PFSK-1 (cell line): Measurements from ENCODE around the gene PC.

Experiments
- POLR2AphosphoS5 ChIP-seq: IDR thresholded peaks from 2 replicates; pipeline ENCODE4 v1.6.1; 2012; ENCODE audit warnings: low read depth, mild to moderate bottlenecking, control low read depth, low read length, moderate library complexity
- TAF1 ChIP-seq: IDR thresholded peaks from 2 replicates; pipeline ENCODE4 v1.6.1; 2012; ENCODE audit warnings: low read length, control low read depth, borderline replicate concordance; ENCODE audit not compliant: insufficient read depth
- TF ChIP-seq, protein P1 (sequence below), 2 experiments: IDR thresholded peaks; 2 replicates each; pipeline versions ENCODE4 v1.6.1 to v1.8.0; 2011 to 2012; ENCODE audit warnings: low read depth in 2 of 2, low read length in 2 of 2, control low read depth in 1 of 2, inconsistent platforms in 1 of 2, mild to moderate bottlenecking in 1 of 2, moderate library complexity in 1 of 2; ENCODE audit not compliant: insufficient read depth in 1 of 2

DNA sequence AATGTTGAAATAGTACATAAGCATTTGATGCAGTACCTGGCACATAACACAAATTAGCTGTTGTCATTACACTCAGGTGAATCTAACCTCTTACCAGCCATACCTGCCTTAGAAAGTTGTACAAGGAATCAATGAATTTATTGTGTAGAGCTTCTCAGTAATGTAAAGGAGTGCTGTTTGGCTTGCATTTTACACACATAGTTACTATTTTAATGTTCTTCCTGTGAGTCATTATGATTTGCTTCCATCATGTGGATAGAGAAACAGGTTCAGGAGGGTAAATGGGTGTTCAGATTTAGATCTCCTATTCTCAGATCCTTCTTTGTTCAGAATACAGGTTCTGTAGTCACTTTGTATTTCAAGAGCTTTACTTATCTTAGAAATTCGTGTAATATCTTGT, 142.5 kb downstream of the PC start:
- TF ChIP-seq POLR2AphosphoS5, result no peak
- no peak for TF ChIP-seq TAF1
- TF ChIP-seq, protein P1, sequence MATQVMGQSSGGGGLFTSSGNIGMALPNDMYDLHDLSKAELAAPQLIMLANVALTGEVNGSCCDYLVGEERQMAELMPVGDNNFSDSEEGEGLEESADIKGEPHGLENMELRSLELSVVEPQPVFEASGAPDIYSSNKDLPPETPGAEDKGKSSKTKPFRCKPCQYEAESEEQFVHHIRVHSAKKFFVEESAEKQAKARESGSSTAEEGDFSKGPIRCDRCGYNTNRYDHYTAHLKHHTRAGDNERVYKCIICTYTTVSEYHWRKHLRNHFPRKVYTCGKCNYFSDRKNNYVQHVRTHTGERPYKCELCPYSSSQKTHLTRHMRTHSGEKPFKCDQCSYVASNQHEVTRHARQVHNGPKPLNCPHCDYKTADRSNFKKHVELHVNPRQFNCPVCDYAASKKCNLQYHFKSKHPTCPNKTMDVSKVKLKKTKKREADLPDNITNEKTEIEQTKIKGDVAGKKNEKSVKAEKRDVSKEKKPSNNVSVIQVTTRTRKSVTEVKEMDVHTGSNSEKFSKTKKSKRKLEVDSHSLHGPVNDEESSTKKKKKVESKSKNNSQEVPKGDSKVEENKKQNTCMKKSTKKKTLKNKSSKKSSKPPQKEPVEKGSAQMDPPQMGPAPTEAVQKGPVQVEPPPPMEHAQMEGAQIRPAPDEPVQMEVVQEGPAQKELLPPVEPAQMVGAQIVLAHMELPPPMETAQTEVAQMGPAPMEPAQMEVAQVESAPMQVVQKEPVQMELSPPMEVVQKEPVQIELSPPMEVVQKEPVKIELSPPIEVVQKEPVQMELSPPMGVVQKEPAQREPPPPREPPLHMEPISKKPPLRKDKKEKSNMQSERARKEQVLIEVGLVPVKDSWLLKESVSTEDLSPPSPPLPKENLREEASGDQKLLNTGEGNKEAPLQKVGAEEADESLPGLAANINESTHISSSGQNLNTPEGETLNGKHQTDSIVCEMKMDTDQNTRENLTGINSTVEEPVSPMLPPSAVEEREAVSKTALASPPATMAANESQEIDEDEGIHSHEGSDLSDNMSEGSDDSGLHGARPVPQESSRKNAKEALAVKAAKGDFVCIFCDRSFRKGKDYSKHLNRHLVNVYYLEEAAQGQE (IDR thresholded peaks at IDR 0.05; ENCODE audit: insufficient read depth in 1 of 2, low read depth in 2 of 2, low read length in 2 of 2), result no peak
